Measurements from ENCODE around the gene IL24. TPM values are rescaled to one million over a fixed set of nuclear protein-coding genes. Genes with fewer than 3 reads are reported as not detected.

Gene IL24
- total RNA-seq, 4 donors from 2014 or later: 1.7 TPM; not detected in 3

DNA sequence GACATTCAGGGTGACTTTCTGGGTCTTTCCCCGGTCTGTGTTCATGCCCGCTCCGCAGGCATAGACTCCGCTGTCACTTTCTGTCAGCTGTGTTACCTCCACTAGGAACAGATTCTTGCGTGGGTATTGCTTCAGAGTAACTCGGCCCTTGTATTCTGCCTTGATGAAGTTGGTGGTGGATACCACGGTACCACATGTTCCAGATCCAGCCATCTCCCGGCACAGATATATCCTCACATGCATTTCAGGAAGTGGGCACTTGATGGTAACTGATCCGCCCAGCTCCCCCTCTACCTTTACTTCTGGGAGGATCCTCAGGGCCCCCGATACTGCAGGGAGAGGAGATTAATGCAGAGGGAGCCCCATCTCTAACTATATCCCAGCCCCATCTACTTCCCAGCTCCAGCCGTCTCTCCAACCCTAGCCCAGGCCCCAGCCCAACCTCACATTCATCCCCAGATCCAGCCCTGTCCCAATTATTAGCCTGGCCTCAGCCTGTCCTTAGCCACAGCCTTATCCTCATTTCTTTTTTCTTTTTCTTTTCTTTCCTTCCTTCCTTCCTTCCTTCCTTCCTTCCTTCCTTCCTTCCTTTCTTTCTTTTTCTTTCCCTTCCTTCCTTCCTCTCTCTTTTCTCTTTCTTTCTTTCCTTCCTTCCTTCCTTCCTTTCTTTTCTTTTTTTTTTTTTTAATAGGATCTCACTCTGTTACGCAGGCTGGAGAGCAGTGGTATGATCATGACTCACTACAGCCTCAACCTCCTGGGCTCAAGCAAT, 16.7 kb downstream of the IL24 start:
- Histone ChIP-seq H3K4me1 (peaks cover 14 to 31% (median 21%) of the 10 kb centered on the region in 4 donors), H3K27me3 (peaks cover 0 to 36% (median 0%) of the 10 kb centered on the region in 4 donors), H3K4me3 (no peak overlapping the region), H3K9me3 (no peaks in the 10 kb centered on the region), H3K36me3 (no peaks in the 10 kb centered on the region), H3K27ac (replicated peaks in 1 of 4) (no peak overlapping the region)
- TF ChIP-seq EP300 (IDR thresholded peaks at IDR 0.05) (no peak), POLR2AphosphoS5 (IDR thresholded peaks at IDR 0.05) (no peak), POLR2A (IDR thresholded peaks at IDR 0.05; ENCODE audit: low read depth) (no peak)
- TF ChIP-seq, protein P1, sequence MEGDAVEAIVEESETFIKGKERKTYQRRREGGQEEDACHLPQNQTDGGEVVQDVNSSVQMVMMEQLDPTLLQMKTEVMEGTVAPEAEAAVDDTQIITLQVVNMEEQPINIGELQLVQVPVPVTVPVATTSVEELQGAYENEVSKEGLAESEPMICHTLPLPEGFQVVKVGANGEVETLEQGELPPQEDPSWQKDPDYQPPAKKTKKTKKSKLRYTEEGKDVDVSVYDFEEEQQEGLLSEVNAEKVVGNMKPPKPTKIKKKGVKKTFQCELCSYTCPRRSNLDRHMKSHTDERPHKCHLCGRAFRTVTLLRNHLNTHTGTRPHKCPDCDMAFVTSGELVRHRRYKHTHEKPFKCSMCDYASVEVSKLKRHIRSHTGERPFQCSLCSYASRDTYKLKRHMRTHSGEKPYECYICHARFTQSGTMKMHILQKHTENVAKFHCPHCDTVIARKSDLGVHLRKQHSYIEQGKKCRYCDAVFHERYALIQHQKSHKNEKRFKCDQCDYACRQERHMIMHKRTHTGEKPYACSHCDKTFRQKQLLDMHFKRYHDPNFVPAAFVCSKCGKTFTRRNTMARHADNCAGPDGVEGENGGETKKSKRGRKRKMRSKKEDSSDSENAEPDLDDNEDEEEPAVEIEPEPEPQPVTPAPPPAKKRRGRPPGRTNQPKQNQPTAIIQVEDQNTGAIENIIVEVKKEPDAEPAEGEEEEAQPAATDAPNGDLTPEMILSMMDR (IDR thresholded peaks at IDR 0.05): no peak
- DNase-seq (ENCODE audit: extremely low spot score): no peak
- intact Hi-C loops (cut with DNase I): loop anchor here (2.0 to 10.0 kb wide), 3 partner anchors 105 to 419 kb away; no protein-coding TSS in a partner anchor
- WGBS: 87% methylated on average over 12 of the region's 12 CpGs

- intact Hi-C loops (cut with DNase I): loop anchor here (10.0 kb wide), 1 partner anchor 420 kb away; no protein-coding TSS in a partner anchor
- Histone ChIP-seq H3K27ac (replicated peaks in 1 of 4) (no peak overlapping the region), H3K27me3 (peaks cover 0 to 24% (median 0%) of the 10 kb centered on the region in 4 donors), H3K4me1 (peaks cover 3 to 19% (median 9%) of the 10 kb centered on the region in 4 donors), H3K9me3 (no peaks in the 10 kb centered on the region), H3K36me3 (no peaks in the 10 kb centered on the region), H3K4me3 (no peak overlapping the region)
- 79% methylated on average over 15 of the region's 15 CpGs for WGBS
- no peak for TF ChIP-seq POLR2AphosphoS5 (IDR thresholded peaks at IDR 0.05)
- no peak for TF ChIP-seq EP300 (IDR thresholded peaks at IDR 0.05)
- TF ChIP-seq, protein P1 (IDR thresholded peaks at IDR 0.05): no peak
- TF ChIP-seq POLR2A (IDR thresholded peaks at IDR 0.05; ENCODE audit: low read depth): no peak
- no peak for DNase-seq (ENCODE audit: extremely low spot score)
Observed at GRCh38 chr1:206915030-206915735, 17.9 kb downstream of the IL24 start.

GRCh38 chr1:206916000-206916709, 18.9 kb downstream of the IL24 start:
- Histone ChIP-seq H3K27ac (replicated peaks in 1 of 4) (no peak overlapping the region), H3K27me3 (peaks cover 0 to 20% (median 0%) of the 10 kb centered on the region in 4 donors), H3K4me1 (peaks cover 0 to 12% (median 8%) of the 10 kb centered on the region in 4 donors), H3K36me3 (no peaks in the 10 kb centered on the region), H3K9me3 (no peaks in the 10 kb centered on the region), H3K4me3 (no peak overlapping the region)
- WGBS: 78% methylated on average over 8 of the region's 8 CpGs
- intact Hi-C loops (cut with DNase I): loop anchor here (10.0 kb wide), 1 partner anchor 421 kb away; no protein-coding TSS in a partner anchor
- no peak for DNase-seq (ENCODE audit: extremely low spot score)
- TF ChIP-seq POLR2AphosphoS5 (IDR thresholded peaks at IDR 0.05): no peak
- TF ChIP-seq EP300 (IDR thresholded peaks at IDR 0.05): no peak
- TF ChIP-seq, protein P1 (IDR thresholded peaks at IDR 0.05): no peak
- no peak for TF ChIP-seq POLR2A (IDR thresholded peaks at IDR 0.05; ENCODE audit: low read depth)

DNA sequence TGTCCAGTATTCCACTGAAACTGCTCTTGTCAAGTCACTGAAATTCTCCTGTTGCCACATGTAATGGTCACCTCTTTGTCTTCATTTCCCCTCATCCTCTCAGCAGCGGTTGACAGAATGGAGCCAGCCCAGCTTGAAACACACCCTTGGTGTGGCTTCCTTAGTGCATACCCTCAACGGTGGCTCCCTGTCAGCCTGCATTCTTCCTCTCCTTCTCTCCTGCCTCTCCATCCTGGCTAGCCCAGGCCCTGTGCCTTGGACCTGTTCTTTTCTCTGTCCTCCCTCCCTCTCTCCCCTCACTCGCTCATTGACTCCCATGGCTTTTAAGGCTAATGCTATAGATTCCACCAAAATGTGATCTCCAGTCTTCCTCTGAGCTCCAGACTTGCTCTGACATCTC, 20.8 kb downstream of the IL24 start:
- H3K36me3 ChIP-seq: no peaks in the 10 kb centered on the region
- no peak overlapping the region for H3K4me3 ChIP-seq
- no peak for DNase-seq (ENCODE audit: extremely low spot score)
- no peak overlapping the region for H3K27ac ChIP-seq (replicated peaks in 1 of 4)
- WGBS: 75% methylated on average over 3 of the region's 3 CpGs
- H3K27me3 ChIP-seq: peaks cover 0 to 20% (median 0%) of the 10 kb centered on the region in 4 donors
- H3K9me3 ChIP-seq: no peaks in the 10 kb centered on the region
- no peaks in the 10 kb centered on the region for H3K4me1 ChIP-seq
- TF ChIP-seq POLR2AphosphoS5 (IDR thresholded peaks at IDR 0.05) (no peak), EP300 (IDR thresholded peaks at IDR 0.05) (no peak), POLR2A (IDR thresholded peaks at IDR 0.05; ENCODE audit: low read depth) (no peak)
- TF ChIP-seq, protein P1 (IDR thresholded peaks at IDR 0.05): no peak
- intact Hi-C loops (cut with DNase I): loop anchor here (10.0 kb wide), 1 partner anchor 423 kb away; no protein-coding TSS in a partner anchor

All from esophagus muscularis mucosa (tissue), 4 donors.